Endodermal cell (in vitro differentiated cells): ENCODE data around the gene ARPP21. TPM values are rescaled to one million over a fixed set of nuclear protein-coding genes. Genes with fewer than 3 reads are reported as not detected.

Experiments used
- DNase-seq: peaks from one replicate; pipeline ENCODE4 v3.0.0-alpha.2; 2017
- H3K27ac ChIP-seq: 2 replicates; pipeline ENCODE4 v1.5.1; 2013; ENCODE audit warnings: mild to moderate bottlenecking, low read depth, low read length, moderate library complexity
- H3K27me3 ChIP-seq: 2 replicates; pipeline ENCODE4 v1.6.1; 2013; ENCODE audit warnings: mild to moderate bottlenecking, low read length, moderate library complexity; ENCODE audit not compliant: insufficient read depth, control insufficient read depth, poor library complexity, severe bottlenecking
- H3K36me3 ChIP-seq: 2 replicates; pipeline ENCODE4 v1.7.0; 2013; ENCODE audit warnings: mild to moderate bottlenecking, low read length, moderate library complexity; ENCODE audit not compliant: control insufficient read depth, insufficient read depth
- H3K4me1 ChIP-seq: one replicate; pipeline ENCODE4 v1.7.0; 2013; ENCODE audit warnings: low read length; ENCODE audit not compliant: control insufficient read depth, insufficient read depth
- H3K4me3 ChIP-seq: 2 replicates; pipeline ENCODE4 v1.5.1; 2013; ENCODE audit warnings: mild to moderate bottlenecking, low read length, moderate library complexity
- H3K9ac ChIP-seq: 2 replicates; pipeline ENCODE4 v1.6.1; 2013; ENCODE audit warnings: mild to moderate bottlenecking, low read length, moderate library complexity; ENCODE audit not compliant: poor library complexity, severe bottlenecking; ENCODE audit errors: extremely low read depth
- H3K9me3 ChIP-seq: 2 replicates; pipeline ENCODE4 v1.6.1; 2013; ENCODE audit warnings: mild to moderate bottlenecking, low read length, moderate library complexity; ENCODE audit not compliant: control insufficient read depth
- H3K27ac Mint-ChIP-seq: 2 replicates; pipeline ENCODE4 v1.8.0; 2020; ENCODE audit warnings: mixed read lengths
- H3K27me3 Mint-ChIP-seq: 2 replicates; pipeline ENCODE4 v1.8.0; 2021; ENCODE audit warnings: mild to moderate bottlenecking, mixed read lengths; ENCODE audit not compliant: insufficient read depth
- H3K36me3 Mint-ChIP-seq: 2 replicates; pipeline ENCODE4 v1.8.0; 2020; ENCODE audit warnings: low read depth, mixed read lengths
- H3K4me1 Mint-ChIP-seq: 2 replicates; pipeline ENCODE4 v1.8.0; 2020; ENCODE audit warnings: mixed read lengths
- H3K4me3 Mint-ChIP-seq: 2 replicates; pipeline ENCODE4 v1.8.0; 2020; ENCODE audit warnings: mild to moderate bottlenecking, moderate library complexity, mixed read lengths
- H3K9me3 Mint-ChIP-seq: 2 replicates; pipeline ENCODE4 v1.8.0; 2020; ENCODE audit warnings: mild to moderate bottlenecking, mixed read lengths
- WGBS, 2 experiments: methylation state at CpG; one replicate each; pipeline versions ENCODE4 v1.1.5 to v1.1.7; 2013; ENCODE audit warnings: missing lambda C conversion rate in 2 of 2, mixed read lengths in 1 of 2; ENCODE audit not compliant: insufficient coverage in 1 of 2, insufficient read length in 1 of 2; 5-methylcytosine and 5-hydroxymethylcytosine counted together
- total RNA-seq, 2 donors: library from RNA; stranded (reverse); fragmentation: NEBNext Ultra II Directional in 1 of 2; extraction: Animal tissue kit (Norgen Biotek cat#: 25700) in 1 of 2; gene quantifications; 2 replicates in 1 of 2; 3 replicates in 1 of 2; pipeline ENCODE4 v1.2.1, GENCODE V29; 2021
- TF ChIP-seq, protein P1 (sequence below): fragments of 200-600 bp; sonication (generic); conservative IDR thresholded peaks from 2 replicates; pipeline ENCODE4 v1.5.0; 2021; ENCODE audit warnings: antibody characterized with exemption, mild to moderate bottlenecking

ARPP21 gene
- total RNA-seq, 2 donors from 2014 or later, result not detected

DNA sequence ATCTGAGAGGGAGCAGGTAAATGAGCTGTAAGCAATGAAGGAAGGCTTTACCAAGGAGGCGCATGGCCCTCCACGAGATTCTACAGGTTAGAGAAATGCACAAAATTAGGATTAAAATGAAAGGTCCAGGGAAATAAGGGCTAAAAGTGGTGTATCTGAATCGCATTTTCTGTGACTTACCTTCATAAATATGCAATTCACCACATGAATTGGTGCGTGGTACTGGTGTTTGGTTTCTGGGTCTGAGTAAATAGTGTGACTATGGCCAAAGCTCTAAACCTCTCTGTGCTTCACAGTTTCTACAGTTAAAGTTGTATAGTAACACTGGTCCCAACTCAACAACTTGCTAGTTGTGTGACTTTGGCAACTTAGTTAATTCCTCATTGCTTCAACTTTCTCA is 8.1 kb downstream of the ARPP21 start:
- Histone ChIP-seq H3K27me3 (peaks cover 1% of the 10 kb centered on the region), H3K9ac (no peak overlapping the region), H3K36me3 (no peaks in the 10 kb centered on the region), H3K4me3 (no peak overlapping the region), H3K9me3 (no peaks in the 10 kb centered on the region), H3K27ac (no peak overlapping the region), H3K4me1 (no peaks in the 10 kb centered on the region)
- H3K27ac Mint-ChIP-seq, result no peak overlapping the region
- 91 to 93% methylated on average over 2 to 3 of the region's 4 CpGs for WGBS, 2 experiments
- peaks cover 10% of the 10 kb centered on the region for H3K27me3 Mint-ChIP-seq
- TF ChIP-seq, protein P1, sequence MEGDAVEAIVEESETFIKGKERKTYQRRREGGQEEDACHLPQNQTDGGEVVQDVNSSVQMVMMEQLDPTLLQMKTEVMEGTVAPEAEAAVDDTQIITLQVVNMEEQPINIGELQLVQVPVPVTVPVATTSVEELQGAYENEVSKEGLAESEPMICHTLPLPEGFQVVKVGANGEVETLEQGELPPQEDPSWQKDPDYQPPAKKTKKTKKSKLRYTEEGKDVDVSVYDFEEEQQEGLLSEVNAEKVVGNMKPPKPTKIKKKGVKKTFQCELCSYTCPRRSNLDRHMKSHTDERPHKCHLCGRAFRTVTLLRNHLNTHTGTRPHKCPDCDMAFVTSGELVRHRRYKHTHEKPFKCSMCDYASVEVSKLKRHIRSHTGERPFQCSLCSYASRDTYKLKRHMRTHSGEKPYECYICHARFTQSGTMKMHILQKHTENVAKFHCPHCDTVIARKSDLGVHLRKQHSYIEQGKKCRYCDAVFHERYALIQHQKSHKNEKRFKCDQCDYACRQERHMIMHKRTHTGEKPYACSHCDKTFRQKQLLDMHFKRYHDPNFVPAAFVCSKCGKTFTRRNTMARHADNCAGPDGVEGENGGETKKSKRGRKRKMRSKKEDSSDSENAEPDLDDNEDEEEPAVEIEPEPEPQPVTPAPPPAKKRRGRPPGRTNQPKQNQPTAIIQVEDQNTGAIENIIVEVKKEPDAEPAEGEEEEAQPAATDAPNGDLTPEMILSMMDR, result no peak
- H3K36me3 Mint-ChIP-seq, result no peaks in the 10 kb centered on the region
- no peak for DNase-seq
- H3K4me1 Mint-ChIP-seq, result peaks cover 10% of the 10 kb centered on the region
- H3K4me3 Mint-ChIP-seq, result no peak overlapping the region
- no peaks in the 10 kb centered on the region for H3K9me3 Mint-ChIP-seq

DNA sequence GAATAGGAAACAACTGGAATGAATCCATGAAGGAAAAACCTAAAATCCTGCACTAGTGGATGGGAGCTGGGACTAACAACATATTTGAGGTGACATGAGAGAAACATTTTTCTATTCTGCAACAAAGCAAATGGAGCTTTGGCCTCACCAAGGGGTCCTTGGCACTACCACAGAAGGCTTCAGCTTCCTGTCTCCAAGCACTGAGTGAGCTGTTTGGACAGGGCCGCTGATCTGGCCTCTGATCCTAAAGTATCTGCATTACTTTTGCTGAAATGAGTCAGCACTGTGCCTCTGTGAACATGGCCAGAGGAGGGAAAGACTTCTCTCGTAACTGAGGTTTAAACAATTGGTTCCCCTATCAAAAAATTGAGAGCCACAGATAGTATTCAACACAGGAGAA is 9.0 kb downstream of the ARPP21 start:
- peaks cover 3% of the 10 kb centered on the region for H3K27me3 Mint-ChIP-seq
- TF ChIP-seq, protein P1, result no peak
- peaks cover 5% of the 10 kb centered on the region for H3K4me1 Mint-ChIP-seq

DNA sequence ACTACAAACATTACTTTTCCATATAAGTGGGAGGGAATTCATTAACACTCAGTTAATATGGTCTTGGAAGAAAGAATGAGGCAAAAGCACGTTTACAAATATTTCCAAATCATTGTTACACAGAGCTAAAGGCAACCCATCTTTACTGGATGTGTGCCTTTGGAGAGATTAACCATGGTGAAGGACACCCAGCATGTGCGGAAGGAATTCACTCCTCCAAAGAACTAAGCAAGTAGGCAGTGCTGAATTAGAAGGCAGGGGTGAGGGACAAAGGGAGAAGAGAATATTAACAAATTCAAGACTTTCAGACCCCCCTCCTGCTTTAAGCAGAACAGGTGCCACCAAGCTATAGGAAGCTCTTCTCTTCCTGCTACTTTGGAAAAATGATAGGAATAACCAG is 10.1 kb downstream of the ARPP21 start:
- Mint-ChIP-seq H3K4me3 (no peak overlapping the region), H3K27me3 (peaks cover 2% of the 10 kb centered on the region), H3K36me3 (no peaks in the 10 kb centered on the region), H3K27ac (no peak overlapping the region), H3K9me3 (no peaks in the 10 kb centered on the region), H3K4me1 (peaks cover 4% of the 10 kb centered on the region)
- Histone ChIP-seq H3K36me3 (no peaks in the 10 kb centered on the region), H3K4me3 (no peak overlapping the region), H3K9ac (no peak overlapping the region), H3K27me3 (no peaks in the 10 kb centered on the region), H3K27ac (no peak overlapping the region), H3K4me1 (no peaks in the 10 kb centered on the region), H3K9me3 (no peaks in the 10 kb centered on the region)
- DNase-seq, result no peak
- TF ChIP-seq, protein P1, result no peak
- WGBS, 2 experiments, result 86% methylated on average over 2 of the region's 2 CpGs; no CpG with 5 or more reads in 1 of the 2 experiments

More for the DNA sequence above, 9.0 kb downstream of the ARPP21 start:
- no peak overlapping the region for H3K27ac ChIP-seq
- no peak for DNase-seq
- no peaks in the 10 kb centered on the region for H3K4me1 ChIP-seq
- H3K36me3 ChIP-seq, result no peaks in the 10 kb centered on the region
- no peak overlapping the region for H3K4me3 Mint-ChIP-seq
- no peak overlapping the region for H3K9ac ChIP-seq
- H3K36me3 Mint-ChIP-seq, result no peaks in the 10 kb centered on the region
- no peaks in the 10 kb centered on the region for H3K9me3 Mint-ChIP-seq
- no peak overlapping the region for H3K27ac Mint-ChIP-seq
- no peak overlapping the region for H3K4me3 ChIP-seq
- H3K27me3 ChIP-seq, result no peaks in the 10 kb centered on the region
- 83 to 86% methylated on average over 1 to 2 of the region's 2 CpGs for WGBS, 2 experiments
- no peaks in the 10 kb centered on the region for H3K9me3 ChIP-seq
